Brain pericyte (primary cell): Measurements from ENCODE around the gene NEK6.

Experiments
- DNase-seq: peaks from one replicate; pipeline ENCODE4 v3.0.0-alpha.2; 2012; ENCODE audit warnings: low read depth, low spot score

Gene NEK6

GRCh38 chr9:124261736-124262648, 4.2 kb downstream of the NEK6 start:
- DNase-seq = no peak

GRCh38 chr9:124262649-124262972, 4.9 kb downstream of the NEK6 start:
- DNase-seq = no peak

- DNase-seq = no peak
Observed at GRCh38 chr9:124263213-124263612, 5.5 kb downstream of the NEK6 start.

GRCh38 chr9:124263800-124264426, 6.2 kb downstream of the NEK6 start:
- no peak for DNase-seq

- no peak for DNase-seq
Observed at GRCh38 chr9:124264823-124265233, 7.1 kb downstream of the NEK6 start.

- DNase-seq = no peak
Observed at GRCh38 chr9:124265551-124265950, 7.8 kb downstream of the NEK6 start.

GRCh38 chr9:124266139-124266825, 8.5 kb downstream of the NEK6 start:
- DNase-seq = no peak

- DNase-seq = no peak
Observed at GRCh38 chr9:124266826-124267201, 9.1 kb downstream of the NEK6 start.

GRCh38 chr9:124267271-124267807, 9.6 kb downstream of the NEK6 start:
- no peak for DNase-seq

- DNase-seq = no peak
Observed at GRCh38 chr9:124268248-124268647, 10.5 kb downstream of the NEK6 start.

GRCh38 chr9:124268661-124269060, 10.9 kb downstream of the NEK6 start:
- no peak for DNase-seq

- DNase-seq = no peak
Observed at GRCh38 chr9:124269556-124269955, 11.8 kb downstream of the NEK6 start.

- DNase-seq = no peak
Observed at GRCh38 chr9:124270504-124271335, 13.0 kb downstream of the NEK6 start.

- no peak for DNase-seq
Observed at GRCh38 chr9:124271660-124272059, 13.9 kb downstream of the NEK6 start.

- DNase-seq = no peak
Observed at GRCh38 chr9:124272118-124272517, 14.4 kb downstream of the NEK6 start.

GRCh38 chr9:124272979-124273378, 15.2 kb downstream of the NEK6 start:
- DNase-seq = no peak

- DNase-seq = no peak
Observed at GRCh38 chr9:124273427-124274160, 15.8 kb downstream of the NEK6 start.

GRCh38 chr9:124274226-124274625, 16.5 kb downstream of the NEK6 start:
- DNase-seq = no peak

- no peak for DNase-seq
Observed at GRCh38 chr9:124274738-124275137, 17.0 kb downstream of the NEK6 start.

GRCh38 chr9:124277420-124277819, 19.7 kb downstream of the NEK6 start:
- DNase-seq = no peak

- no peak for DNase-seq
Observed at GRCh38 chr9:124278054-124278540, 20.3 kb downstream of the NEK6 start.
